Psoas muscle (tissue), 8 donors: Measurements from ENCODE around the gene CASR. TPM values are rescaled to one million over a fixed set of nuclear protein-coding genes. Genes with fewer than 3 reads are reported as not detected.

ENCODE experiments used
- ATAC-seq, 4 donors: fragments of 200-7000 bp; cut with Tn5 transposase; one replicate each; pipeline ENCODE4 v1.9.1; 2020; ENCODE audit warnings: moderate library complexity in 3 of 4, mild to moderate bottlenecking in 2 of 4
- DNase-seq, 2 donors: peaks; one replicate each; pipeline ENCODE4 v3.0.0-alpha.2; 2020
- H3K27ac ChIP-seq: fragments of 200-600 bp; one replicate; pipeline ENCODE4 v1.8.0; 2022
- H3K27me3 ChIP-seq, 3 donors: fragments of 200-600 bp in 1 of 3; one replicate each; pipeline versions ENCODE4 v1.6.1 to v1.8.0; 2013 to 2022; ENCODE audit warnings: low read length in 2 of 3, mild to moderate bottlenecking in 2 of 3, moderate library complexity in 1 of 3; ENCODE audit not compliant: insufficient read depth in 3 of 3
- H3K36me3 ChIP-seq, 2 donors: fragments of 200-600 bp in 1 of 2; one replicate each; pipeline versions ENCODE4 v1.6.1 to v1.8.0; 2013 to 2022; ENCODE audit warnings: low read depth in 1 of 2, mild to moderate bottlenecking in 1 of 2, moderate library complexity in 1 of 2; ENCODE audit not compliant: insufficient read depth in 1 of 2
- H3K4me1 ChIP-seq: fragments of 200-600 bp; one replicate; pipeline ENCODE4 v1.8.0; 2022
- H3K4me3 ChIP-seq: fragments of 200-600 bp; one replicate; pipeline ENCODE4 v1.8.0; 2022; ENCODE audit warnings: mild to moderate bottlenecking
- H3K9me3 ChIP-seq: fragments of 200-600 bp; one replicate; pipeline ENCODE4 v1.8.0; 2022
- WGBS, 3 donors: extraction: QIAGEN DNeasy Blood & Tissue Kit; methylation state at CpG; one replicate each; pipeline versions ENCODE4 v1.1.6 to v1.1.7; 2013; 5-methylcytosine and 5-hydroxymethylcytosine counted together
- intact Hi-C, 2 donors: fragments of 100-400 bp; cut with DNase I; formaldehyde crosslinking; loops; one replicate each; pipeline versions ENCODE4 v1.11.0 to v1.14.2; 2022
- polyA plus RNA-seq, 3 donors: library from polyadenylated mRNA; stranded (reverse); fragments of 200-250 nt; gene quantifications; one replicate each; pipeline ENCODE4 v1.2.3, GENCODE V29; 2013
- total RNA-seq, 4 donors: library from RNA; stranded (reverse); fragmentation: NEBNext Ultra II Directional in 2 of 4; extraction: Animal tissue kit (Norgen Biotek cat#: 25700) in 2 of 4; gene quantifications; one replicate each; pipeline versions ENCODE4 v1.2.1 to v1.2.4, GENCODE V29; 2021 to 2023
- TF ChIP-seq, protein P1 (sequence below): fragments of 200-600 bp; IDR thresholded peaks from one replicate; pipeline ENCODE4 v1.8.0; 2022; ENCODE audit warnings: antibody characterized with exemption
- donor health status: healthy with polysubstance abuse.
- donor health status: DM: no; HTN: no; CAD: no; lungs with moderate emphysema.
- donor health status: Bipolar disorder and iron deficiency.
- donor health status: healthy.
- donor health status: DM: yes; HTN: yes; CAD: no.
- donor health status: DM: no; HTN: no; CAD: no.
- donor health status: DM: no; HTN: no; CAD: no.
- donor health status: DM: yes; HTN: yes; CAD: no.

CASR gene
- total and polyA plus RNA-seq, 7 donors: 0.02 TPM; not detected in 6

DNA sequence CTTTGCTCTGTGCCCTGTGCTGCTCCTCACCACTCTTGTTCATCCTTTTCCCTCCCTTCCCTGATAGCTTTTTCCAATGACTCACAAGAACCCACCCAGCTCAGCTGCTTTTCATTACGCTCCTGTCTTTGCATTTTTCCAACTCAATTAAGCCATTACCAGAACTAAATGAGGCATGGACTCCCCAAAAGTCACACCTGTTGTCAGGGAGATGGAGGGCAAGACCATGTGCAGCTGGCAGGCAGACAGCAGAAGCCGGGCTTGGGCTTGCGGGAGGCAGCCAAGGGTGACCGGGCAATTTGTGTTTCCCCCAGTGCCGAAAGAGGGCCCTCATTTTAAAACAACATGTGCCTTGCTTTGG, 64.3 kb downstream of the CASR start:
- 25 to 33% (median 27%) methylated on average over 5 of the region's 5 CpGs for WGBS, 3 donors
- Histone ChIP-seq H3K4me1 (no peaks in the 10 kb centered on the region), H3K4me3 (no peak overlapping the region), H3K27me3 (peaks cover 0 to 2% (median 0%) of the 10 kb centered on the region in 3 donors), H3K27ac (no peak overlapping the region), H3K9me3 (no peaks in the 10 kb centered on the region), H3K36me3 (no peaks in the 10 kb centered on the region)
- TF ChIP-seq, protein P1, sequence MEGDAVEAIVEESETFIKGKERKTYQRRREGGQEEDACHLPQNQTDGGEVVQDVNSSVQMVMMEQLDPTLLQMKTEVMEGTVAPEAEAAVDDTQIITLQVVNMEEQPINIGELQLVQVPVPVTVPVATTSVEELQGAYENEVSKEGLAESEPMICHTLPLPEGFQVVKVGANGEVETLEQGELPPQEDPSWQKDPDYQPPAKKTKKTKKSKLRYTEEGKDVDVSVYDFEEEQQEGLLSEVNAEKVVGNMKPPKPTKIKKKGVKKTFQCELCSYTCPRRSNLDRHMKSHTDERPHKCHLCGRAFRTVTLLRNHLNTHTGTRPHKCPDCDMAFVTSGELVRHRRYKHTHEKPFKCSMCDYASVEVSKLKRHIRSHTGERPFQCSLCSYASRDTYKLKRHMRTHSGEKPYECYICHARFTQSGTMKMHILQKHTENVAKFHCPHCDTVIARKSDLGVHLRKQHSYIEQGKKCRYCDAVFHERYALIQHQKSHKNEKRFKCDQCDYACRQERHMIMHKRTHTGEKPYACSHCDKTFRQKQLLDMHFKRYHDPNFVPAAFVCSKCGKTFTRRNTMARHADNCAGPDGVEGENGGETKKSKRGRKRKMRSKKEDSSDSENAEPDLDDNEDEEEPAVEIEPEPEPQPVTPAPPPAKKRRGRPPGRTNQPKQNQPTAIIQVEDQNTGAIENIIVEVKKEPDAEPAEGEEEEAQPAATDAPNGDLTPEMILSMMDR: no peak
- intact Hi-C loops: no loop called here
- DNase-seq (no peak), ATAC-seq (no peak)

DNA sequence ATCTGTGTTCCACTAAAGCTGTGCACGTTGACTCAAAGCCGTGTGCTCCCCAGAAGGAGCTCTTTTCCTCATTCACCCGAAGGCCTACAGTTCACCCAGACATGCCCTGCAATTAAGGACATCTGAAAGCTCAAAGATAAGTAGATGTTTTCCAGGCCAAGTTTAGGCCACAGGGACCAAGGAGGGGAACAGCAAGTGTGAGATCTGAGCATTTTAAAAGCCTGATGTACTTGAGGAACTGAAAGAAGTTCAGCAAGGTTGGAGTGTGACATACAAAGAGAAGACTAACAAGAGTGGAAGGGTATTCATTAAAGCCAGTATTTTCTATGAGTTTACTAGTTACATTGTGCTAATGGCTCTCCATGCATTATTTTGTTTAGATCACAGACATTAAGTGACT, 68.0 kb downstream of the CASR start:
- no peak for DNase-seq
- WGBS, 3 donors: 26 to 32% (median 31%) methylated on average over 3 of the region's 3 CpGs
- Histone ChIP-seq H3K4me3 (no peak overlapping the region), H3K27ac (no peak overlapping the region), H3K9me3 (no peaks in the 10 kb centered on the region), H3K4me1 (no peaks in the 10 kb centered on the region), H3K27me3 (no peaks in the 10 kb centered on the region), H3K36me3 (no peaks in the 10 kb centered on the region)
- ATAC-seq: no peak
- intact Hi-C loops: no loop called here
- TF ChIP-seq, protein P1: no peak

DNA sequence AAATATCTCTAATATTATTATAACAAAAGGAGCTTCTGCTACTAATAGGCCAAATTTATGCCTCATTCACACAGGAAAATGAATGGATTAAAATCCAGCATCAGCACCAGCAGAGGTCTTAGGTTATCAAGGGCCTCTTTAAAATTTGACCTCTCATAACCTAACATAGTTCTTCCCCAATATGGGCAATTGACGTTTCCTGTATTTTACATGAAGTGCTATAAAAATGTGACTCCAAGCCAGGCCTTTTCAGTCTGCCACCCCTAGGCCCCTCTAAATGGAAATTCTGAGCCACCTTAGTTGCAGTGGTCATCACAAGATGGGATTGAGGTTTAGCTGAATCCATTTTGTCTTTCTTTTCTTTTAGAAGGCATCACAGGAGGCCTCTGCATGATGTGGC, 70.1 kb downstream of the CASR start:
- Histone ChIP-seq H3K36me3 (no peaks in the 10 kb centered on the region), H3K27ac (no peak overlapping the region), H3K4me3 (no peak overlapping the region), H3K4me1 (no peaks in the 10 kb centered on the region), H3K27me3 (no peaks in the 10 kb centered on the region), H3K9me3 (no peaks in the 10 kb centered on the region)
- TF ChIP-seq, protein P1: no peak
- intact Hi-C loops: no loop called here
- 63 to 85% (median 68%) methylated on average over 1 of the region's 1 CpG for WGBS, 3 donors
- ATAC-seq (no peak), DNase-seq (no peak)

DNA sequence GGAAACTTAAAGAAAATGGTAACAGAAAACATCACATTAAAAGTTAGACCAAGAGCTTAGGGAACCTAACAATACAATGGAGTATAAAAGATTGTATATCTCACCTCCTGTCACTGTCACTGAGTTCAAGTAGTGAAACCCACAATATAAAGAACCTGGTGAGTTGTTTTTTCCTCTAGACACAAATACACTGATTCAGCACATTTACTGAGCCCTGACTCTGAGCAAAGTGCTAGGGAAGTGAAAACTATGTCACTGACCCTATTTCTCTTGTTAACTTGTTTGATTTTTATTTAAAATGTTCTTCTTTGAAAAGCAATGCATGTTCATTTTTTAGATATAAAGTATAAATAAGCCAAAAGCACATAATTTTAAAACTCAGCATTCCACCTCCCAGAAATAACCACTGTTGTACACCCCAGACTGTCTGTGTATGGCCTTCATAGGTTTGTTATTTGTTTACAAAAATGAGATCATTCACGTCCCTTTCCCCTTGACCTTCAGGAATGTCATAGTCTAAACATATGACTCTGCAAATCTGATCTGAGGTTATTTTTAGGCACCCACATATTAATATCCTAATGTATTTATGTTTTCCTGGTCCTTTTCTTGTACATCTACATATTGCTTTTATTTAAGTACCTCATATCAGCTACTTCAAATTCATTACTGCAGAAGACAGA, 72.4 kb downstream of the CASR start:
- Histone ChIP-seq H3K9me3 (no peaks in the 10 kb centered on the region), H3K27me3 (no peaks in the 10 kb centered on the region), H3K27ac (no peak overlapping the region), H3K4me3 (no peak overlapping the region), H3K36me3 (no peaks in the 10 kb centered on the region), H3K4me1 (peaks cover 3% of the 10 kb centered on the region)
- intact Hi-C loops: loop anchor here (5.0 kb wide), 2 partner anchors 154 to 709 kb away; partner anchors contain the start of gene POLQ (in 2 of the 2)
- TF ChIP-seq, protein P1: no peak
- 15 to 24% (median 16%) methylated on average over 1 of the region's 1 CpG for WGBS, 3 donors
- ATAC-seq (no peak), DNase-seq (no peak)
